KMS-11 (cell line): ENCODE measurements around the gene UBE2QL1.

Experiments used
- H2AFZ ChIP-seq: fragments of 200-600 bp; sonication (generic); 2 replicates; pipeline ENCODE4 v1.6.1; 2016; ENCODE audit warnings: antibody characterized with exemption, mixed run types, low read depth
- H3K27ac ChIP-seq: fragments of 200-600 bp; sonication (generic); 2 replicates; pipeline ENCODE4 v1.6.1; 2016; ENCODE audit warnings: mild to moderate bottlenecking, mixed run types
- H3K27me3 ChIP-seq: fragments of 200-600 bp; sonication (generic); 2 replicates; pipeline ENCODE4 v1.6.1; 2017; ENCODE audit warnings: mild to moderate bottlenecking, low read depth, mixed run types, moderate library complexity; ENCODE audit not compliant: insufficient read depth
- H3K36me3 ChIP-seq: fragments of 200-600 bp; sonication (generic); 2 replicates; pipeline ENCODE4 v1.6.1; 2017; ENCODE audit warnings: mild to moderate bottlenecking, mixed run types; ENCODE audit not compliant: insufficient read depth
- H3K4me1 ChIP-seq: fragments of 200-600 bp; sonication (generic); 2 replicates; pipeline ENCODE4 v1.6.1; 2016; ENCODE audit warnings: mild to moderate bottlenecking, low read depth, mixed run types; ENCODE audit not compliant: poor library complexity, severe bottlenecking
- H3K4me2 ChIP-seq: fragments of 200-600 bp; sonication (generic); 2 replicates; pipeline ENCODE4 v1.7.0; 2016; ENCODE audit warnings: mild to moderate bottlenecking, mixed run types
- H3K4me3 ChIP-seq: fragments of 200-600 bp; sonication (generic); IDR thresholded peaks from 2 replicates; pipeline ENCODE4 v1.6.1; 2017; ENCODE audit warnings: low read depth, low read length, mixed read lengths; ENCODE audit not compliant: insufficient read depth
- H3K79me2 ChIP-seq: fragments of 200-600 bp; sonication (generic); 2 replicates; pipeline ENCODE4 v1.6.1; 2016; ENCODE audit warnings: low read depth, mixed run types; ENCODE audit not compliant: insufficient read depth
- H3K9ac ChIP-seq: fragments of 200-600 bp; sonication (generic); 2 replicates; pipeline ENCODE4 v1.6.1; 2016; ENCODE audit warnings: mild to moderate bottlenecking, mixed run types
- H4K20me1 ChIP-seq: fragments of 200-600 bp; sonication (generic); 2 replicates; pipeline ENCODE4 v1.6.1; 2016; ENCODE audit warnings: mild to moderate bottlenecking, mixed run types; ENCODE audit not compliant: insufficient read depth
- TF ChIP-seq, protein P1 (sequence below): fragments of 200-600 bp; sonication (generic); conservative IDR thresholded peaks from 2 replicates; pipeline ENCODE4 v1.6.1; 2017; ENCODE audit warnings: low read depth, mild to moderate bottlenecking, antibody characterized with exemption, low read length, moderate library complexity, mixed read lengths

The UBE2QL1 gene

DNA sequence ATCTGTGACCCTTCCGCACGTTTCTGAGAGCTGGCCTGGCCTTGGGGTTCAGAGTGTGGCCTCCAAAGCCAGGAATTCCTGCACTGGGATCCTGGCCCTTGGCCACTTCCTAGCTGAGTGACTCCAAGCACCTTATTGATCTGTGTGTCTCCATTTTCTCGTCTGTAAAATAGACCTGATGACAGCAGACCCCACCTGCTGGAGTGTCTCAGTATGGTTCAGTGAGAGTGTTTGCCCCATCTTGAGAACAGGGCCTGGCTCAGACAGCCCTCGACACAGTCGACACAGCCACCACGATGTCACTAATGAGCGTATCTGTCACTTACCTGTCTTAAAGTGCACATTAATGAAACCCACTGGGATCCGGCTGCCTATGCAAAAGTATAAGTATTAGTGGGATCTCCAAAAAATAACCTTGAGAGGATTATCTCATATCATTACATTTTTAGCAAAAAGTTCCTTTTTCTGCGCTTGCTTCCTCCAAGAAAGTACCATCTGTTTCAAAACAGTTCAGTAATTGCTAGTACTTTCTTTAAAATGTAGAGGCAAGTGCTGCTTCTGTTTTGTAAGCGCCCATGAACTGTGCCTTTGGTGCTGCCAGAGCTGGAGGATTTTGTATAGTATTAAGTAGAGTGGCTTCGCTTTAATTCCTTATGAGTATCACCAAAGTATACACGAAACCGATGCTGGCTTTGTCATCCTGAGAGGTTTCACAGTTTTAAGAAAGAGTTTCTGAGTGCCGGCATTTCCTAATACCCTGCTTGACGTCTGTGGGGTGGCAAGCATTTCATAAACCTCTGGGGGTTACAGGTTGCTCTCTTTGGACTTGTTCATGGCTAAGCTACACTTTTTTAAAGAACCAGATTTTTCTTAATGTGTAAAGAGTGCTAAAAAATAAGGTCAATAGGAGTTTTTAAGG, 31.7 kb downstream of the UBE2QL1 start:
- peak overlapping the region; percentile 37; the same call in 1 of the 2 replicates for H3K9ac ChIP-seq
- no peaks in the 10 kb centered on the region; the same call in 1 of the 2 replicates for H4K20me1 ChIP-seq
- peak overlapping the region; percentile 99 for H3K27ac ChIP-seq
- H3K27me3 ChIP-seq, result no peaks in the 10 kb centered on the region
- H3K4me3 ChIP-seq, result no peak overlapping the region
- H3K4me2 ChIP-seq, result peak overlapping the region; percentile 66
- H3K79me2 ChIP-seq, result peaks cover 75% of the 10 kb centered on the region
- no peaks in the 10 kb centered on the region for H3K36me3 ChIP-seq
- TF ChIP-seq, protein P1, sequence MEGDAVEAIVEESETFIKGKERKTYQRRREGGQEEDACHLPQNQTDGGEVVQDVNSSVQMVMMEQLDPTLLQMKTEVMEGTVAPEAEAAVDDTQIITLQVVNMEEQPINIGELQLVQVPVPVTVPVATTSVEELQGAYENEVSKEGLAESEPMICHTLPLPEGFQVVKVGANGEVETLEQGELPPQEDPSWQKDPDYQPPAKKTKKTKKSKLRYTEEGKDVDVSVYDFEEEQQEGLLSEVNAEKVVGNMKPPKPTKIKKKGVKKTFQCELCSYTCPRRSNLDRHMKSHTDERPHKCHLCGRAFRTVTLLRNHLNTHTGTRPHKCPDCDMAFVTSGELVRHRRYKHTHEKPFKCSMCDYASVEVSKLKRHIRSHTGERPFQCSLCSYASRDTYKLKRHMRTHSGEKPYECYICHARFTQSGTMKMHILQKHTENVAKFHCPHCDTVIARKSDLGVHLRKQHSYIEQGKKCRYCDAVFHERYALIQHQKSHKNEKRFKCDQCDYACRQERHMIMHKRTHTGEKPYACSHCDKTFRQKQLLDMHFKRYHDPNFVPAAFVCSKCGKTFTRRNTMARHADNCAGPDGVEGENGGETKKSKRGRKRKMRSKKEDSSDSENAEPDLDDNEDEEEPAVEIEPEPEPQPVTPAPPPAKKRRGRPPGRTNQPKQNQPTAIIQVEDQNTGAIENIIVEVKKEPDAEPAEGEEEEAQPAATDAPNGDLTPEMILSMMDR, result peak; percentile 74
- H2AFZ ChIP-seq, result no peak overlapping the region
- H3K4me1 ChIP-seq, result peaks cover 98% of the 10 kb centered on the region

DNA sequence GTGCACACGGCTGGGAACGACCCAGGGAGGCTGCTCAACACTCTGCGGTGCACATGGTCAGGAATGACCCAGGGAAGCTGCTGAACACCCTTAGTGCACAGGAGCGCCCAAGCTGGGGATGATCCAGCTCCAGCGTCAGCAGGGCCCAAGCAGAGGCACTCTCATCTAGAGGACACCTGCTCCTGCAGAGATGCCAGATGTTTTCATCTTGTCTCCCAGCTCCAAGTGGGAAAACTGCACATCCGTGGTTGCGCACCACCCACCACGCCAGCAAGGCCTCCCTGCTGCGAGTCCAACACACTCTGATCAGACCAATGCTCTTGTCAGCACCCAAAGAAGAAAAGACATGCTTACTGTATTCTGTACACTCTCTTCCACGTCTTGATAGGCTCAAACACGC, 34.1 kb downstream of the UBE2QL1 start:
- Histone ChIP-seq H4K20me1 (no peaks in the 10 kb centered on the region), H3K9ac (peak overlapping the region; percentile 90), H3K79me2 (peaks cover 75% of the 10 kb centered on the region), H3K4me2 (peak overlapping the region; percentile 66), H3K4me1 (peaks cover 98% of the 10 kb centered on the region), H3K4me3 (no peak overlapping the region), H2AFZ (no peak overlapping the region), H3K27me3 (no peaks in the 10 kb centered on the region), H3K27ac (peak overlapping the region; percentile 99), H3K36me3 (no peaks in the 10 kb centered on the region)
- TF ChIP-seq, protein P1, result no peak

DNA sequence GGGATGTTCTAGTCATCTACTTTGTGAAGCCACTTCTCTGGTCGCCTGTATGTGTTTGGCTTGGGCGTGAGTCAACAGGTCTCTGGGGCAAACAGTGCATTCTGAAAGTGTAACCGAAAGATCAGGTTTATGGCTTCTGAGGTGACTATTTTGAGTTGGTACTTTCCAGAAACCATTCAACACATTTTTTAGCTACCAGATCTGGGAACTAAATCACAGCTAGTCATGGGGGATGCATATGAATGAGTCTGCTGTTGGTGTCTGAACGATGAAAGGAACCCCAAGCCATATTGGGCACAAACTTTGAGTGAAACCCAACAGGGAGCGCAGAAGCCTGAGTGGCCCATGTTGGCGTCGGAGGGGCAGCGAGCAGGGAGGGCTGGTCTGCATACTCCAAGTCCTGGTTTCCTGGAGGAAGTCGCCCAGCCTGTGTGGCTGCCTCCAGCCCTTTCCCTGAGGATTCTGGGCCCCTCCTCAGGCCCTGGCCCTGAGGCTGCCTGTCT, 35.3 kb downstream of the UBE2QL1 start:
- no peaks in the 10 kb centered on the region for H4K20me1 ChIP-seq

DNA sequence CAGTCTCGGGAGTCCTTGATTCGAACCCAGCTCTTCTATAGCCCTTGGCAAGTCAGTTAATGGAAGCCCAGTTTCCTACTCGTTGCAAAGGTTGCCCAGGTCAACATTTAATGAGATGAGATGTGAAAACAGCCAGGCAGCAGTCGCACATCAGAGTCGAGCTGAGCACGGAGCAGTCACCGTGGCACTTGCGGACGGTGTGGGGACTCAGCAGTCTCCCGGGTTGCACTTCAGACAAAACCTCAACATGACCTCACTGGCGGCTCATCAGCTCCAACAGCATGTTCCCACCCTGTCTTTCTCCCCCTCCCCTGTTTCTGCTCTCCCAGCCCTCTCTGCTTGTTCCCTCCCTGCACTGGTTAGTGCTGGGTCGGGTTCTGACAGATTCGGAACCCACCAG, 35.8 kb downstream of the UBE2QL1 start:
- TF ChIP-seq, protein P1, result no peak
- H3K4me1 ChIP-seq, result peaks cover 98% of the 10 kb centered on the region
- H3K4me3 ChIP-seq, result no peak overlapping the region
- H3K27ac ChIP-seq, result peak overlapping the region; percentile 99
- no peaks in the 10 kb centered on the region for H4K20me1 ChIP-seq
- H3K4me2 ChIP-seq, result peak overlapping the region; percentile 66
- H2AFZ ChIP-seq, result no peak overlapping the region
- H3K9ac ChIP-seq, result peak overlapping the region; percentile 90
- H3K27me3 ChIP-seq, result no peaks in the 10 kb centered on the region
- peaks cover 75% of the 10 kb centered on the region for H3K79me2 ChIP-seq
- no peaks in the 10 kb centered on the region for H3K36me3 ChIP-seq

More for the DNA sequence above, 35.3 kb downstream of the UBE2QL1 start:
- Histone ChIP-seq H3K27ac (peak overlapping the region; percentile 99), H3K4me2 (peak overlapping the region; percentile 66), H3K79me2 (peaks cover 75% of the 10 kb centered on the region), H2AFZ (no peak overlapping the region), H3K4me1 (peaks cover 98% of the 10 kb centered on the region), H3K36me3 (no peaks in the 10 kb centered on the region), H3K4me3 (no peak overlapping the region), H3K27me3 (no peaks in the 10 kb centered on the region), H3K9ac (peak overlapping the region; percentile 90)
- TF ChIP-seq, protein P1, result no peak
